Mesendoderm (in vitro differentiated cells): ENCODE measurements around the gene UQCRHL.
"Not testable (repeated sequence)": the region's sequence is repeated elsewhere in the genome, so short reads cannot be mapped to it uniquely, and the experiment has no call there.

Source experiments
- DNase-seq: peaks from one replicate; pipeline ENCODE4 v3.0.0; 2013
- H2AK5ac ChIP-seq: 2 replicates; pipeline ENCODE4 v1.6.1; 2013; ENCODE audit warnings: low read length, inconsistent platforms
- H2BK120ac ChIP-seq: 2 replicates; pipeline ENCODE4 v1.6.1; 2013; ENCODE audit warnings: low read depth, mild to moderate bottlenecking, low read length, moderate library complexity, mixed read lengths
- H2BK15ac ChIP-seq: replicated peaks from 2 replicates; pipeline ENCODE4 v1.6.1; 2013; ENCODE audit warnings: low read depth, mild to moderate bottlenecking, moderate library complexity
- H2BK5ac ChIP-seq: 2 replicates; pipeline ENCODE4 v1.6.1; 2013; ENCODE audit warnings: low read length, inconsistent platforms
- H3K18ac ChIP-seq: 2 replicates; pipeline ENCODE4 v1.6.1; 2013; ENCODE audit warnings: mild to moderate bottlenecking, low read length, mixed read lengths
- H3K23ac ChIP-seq: one replicate; pipeline ENCODE4 v1.6.1; 2013; ENCODE audit warnings: low read length
- H3K27ac ChIP-seq: 2 replicates; pipeline ENCODE4 v1.5.1; 2013; ENCODE audit warnings: low read depth, mild to moderate bottlenecking, inconsistent platforms, low read length, moderate library complexity
- H3K27me3 ChIP-seq: 2 replicates; pipeline ENCODE4 v1.6.1; 2013; ENCODE audit warnings: low read length, control low read depth, mild to moderate bottlenecking, inconsistent platforms; ENCODE audit not compliant: insufficient read depth, poor library complexity
- H3K36me3 ChIP-seq: 2 replicates; pipeline ENCODE4 v1.6.1; 2013; ENCODE audit warnings: low read length, inconsistent platforms; ENCODE audit not compliant: control insufficient read depth, insufficient read depth
- H3K4ac ChIP-seq: one replicate; pipeline ENCODE4 v1.6.1; 2013; ENCODE audit warnings: low read depth, mild to moderate bottlenecking, low read length, moderate library complexity
- H3K4me1 ChIP-seq: 2 replicates; pipeline ENCODE4 v1.6.1; 2013; ENCODE audit warnings: low read depth, low read length, inconsistent platforms; ENCODE audit not compliant: control insufficient read depth
- H3K4me2 ChIP-seq: 2 replicates; pipeline ENCODE4 v1.6.1; 2013; ENCODE audit warnings: low read length
- H3K4me3 ChIP-seq: 2 replicates; pipeline ENCODE4 v1.5.1; 2013; ENCODE audit warnings: mild to moderate bottlenecking, low read length
- H3K56ac ChIP-seq: one replicate; pipeline ENCODE4 v1.6.1; 2013; ENCODE audit warnings: low read length
- H3K79me1 ChIP-seq: 2 replicates; pipeline ENCODE4 v1.6.1; 2013; ENCODE audit warnings: low read length, inconsistent platforms
- H3K79me2 ChIP-seq: 2 replicates; pipeline ENCODE4 v1.6.1; 2013; ENCODE audit warnings: mild to moderate bottlenecking, low read length; ENCODE audit not compliant: control insufficient read depth, insufficient read depth
- H3K9ac ChIP-seq: 2 replicates; pipeline ENCODE4 v1.6.1; 2013; ENCODE audit warnings: low read length, inconsistent platforms
- H4K5ac ChIP-seq: one replicate; pipeline ENCODE4 v1.6.1; 2013; ENCODE audit warnings: low read length
- H4K8ac ChIP-seq: one replicate; pipeline ENCODE4 v1.6.1; 2013; ENCODE audit warnings: low read depth, mild to moderate bottlenecking, control low read depth, low read length, moderate library complexity
- WGBS: extraction: QIAGEN DNeasy Blood & Tissue Kit; methylation state at CpG from one replicate; pipeline ENCODE4 v1.1.7; 2013; ENCODE audit warnings: low lambda C conversion rate, missing lambda C conversion rate; ENCODE audit not compliant: insufficient coverage; ENCODE audit errors: extremely low coverage; 5-methylcytosine and 5-hydroxymethylcytosine counted together

UQCRHL gene

DNA sequence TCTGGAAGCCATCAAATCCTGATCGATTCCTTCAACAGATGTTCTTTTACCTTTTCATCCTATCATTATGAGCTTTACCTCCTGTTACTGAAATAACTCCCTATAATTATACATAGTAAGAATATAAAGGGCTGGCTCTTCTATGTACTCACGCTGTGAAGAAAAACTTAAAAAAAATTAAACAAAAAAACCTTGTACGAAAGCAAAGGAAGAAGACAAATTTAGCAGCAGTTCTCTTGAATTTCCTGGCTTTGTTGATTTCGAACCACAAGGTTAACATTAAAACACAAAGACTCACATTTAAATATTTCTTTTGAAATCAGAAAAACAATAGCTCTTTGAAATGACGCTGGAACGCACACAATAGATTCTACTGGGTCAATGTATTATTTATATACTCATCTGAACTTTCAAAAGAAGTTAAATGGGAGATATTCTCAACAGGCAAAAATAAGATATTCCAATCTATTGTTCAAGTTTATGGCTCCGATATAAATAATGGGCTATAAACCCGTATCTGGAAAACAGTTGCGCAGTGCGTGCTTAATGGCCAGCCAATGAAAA is 26.5 kb upstream of the UQCRHL start:
- Histone ChIP-seq H3K79me2 (no peaks in the 10 kb centered on the region), H2BK5ac (no peak overlapping the region), H2BK15ac (no peak overlapping the region), H4K5ac (no peak overlapping the region), H3K27me3 (no peaks in the 10 kb centered on the region), H3K79me1 (no peaks in the 10 kb centered on the region), H3K4me3 (peak overlapping the region; percentile 90), H2BK120ac (no peak overlapping the region), H3K4me1 (no peaks in the 10 kb centered on the region), H3K4me2 (peak overlapping the region; percentile 85), H2AK5ac (no peak overlapping the region), H3K27ac (peak overlapping the region; percentile 100), H4K8ac (no peak overlapping the region), H3K4ac (peak overlapping the region; percentile 74), H3K56ac (peak overlapping the region; percentile 98), H3K36me3 (no peaks in the 10 kb centered on the region), H3K9ac (peak overlapping the region; percentile 88), H3K18ac (peak overlapping the region; percentile 99), H3K23ac (no peak overlapping the region)
- DNase-seq: no peak
- no CpG with 5 or more reads among the region's 10 CpGs for WGBS

DNA sequence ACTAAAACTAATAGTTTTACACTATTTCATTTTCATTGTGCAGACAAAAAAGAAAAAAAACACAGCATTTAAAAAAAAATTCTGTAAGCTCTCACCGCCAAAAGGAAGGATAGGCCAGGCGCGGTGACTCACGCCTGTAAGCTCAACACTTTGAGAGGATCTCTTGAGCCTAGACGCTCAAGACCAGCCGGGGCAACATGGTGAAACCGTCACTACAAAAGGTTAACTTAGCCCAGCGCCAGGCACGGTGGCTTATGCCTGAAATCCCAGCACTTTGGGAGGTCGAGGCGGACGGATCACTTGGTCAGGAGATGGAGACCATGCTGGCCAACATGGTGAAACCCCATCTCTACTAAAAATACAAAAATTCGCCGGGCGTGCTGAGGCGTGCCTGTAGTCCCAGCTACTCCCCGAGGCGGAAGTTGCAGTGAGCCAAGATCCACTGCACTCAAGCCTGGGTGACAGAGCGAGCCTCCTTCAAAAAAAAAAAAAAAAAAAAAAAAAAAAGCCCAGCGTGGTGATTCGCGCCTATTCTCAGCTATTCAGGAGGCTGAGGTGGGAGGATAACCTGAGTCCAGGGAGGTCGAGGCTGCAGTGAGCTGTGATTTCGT is 25.7 kb upstream of the UQCRHL start:
- DNase-seq: no peak
- no peak overlapping the region for H2BK120ac ChIP-seq
- WGBS: no CpG with 5 or more reads among the region's 24 CpGs
- no peak overlapping the region for H3K18ac ChIP-seq
- no peak overlapping the region for H2BK15ac ChIP-seq
- H3K9ac ChIP-seq: no peak overlapping the region
- no peak overlapping the region for H2AK5ac ChIP-seq
- no peak overlapping the region for H3K23ac ChIP-seq
- no peak overlapping the region for H3K27ac ChIP-seq
- H4K8ac ChIP-seq: no peak overlapping the region
- no peaks in the 10 kb centered on the region for H3K36me3 ChIP-seq
- H3K79me1 ChIP-seq: no peaks in the 10 kb centered on the region
- no peak overlapping the region for H3K4me3 ChIP-seq
- no peaks in the 10 kb centered on the region for H3K4me1 ChIP-seq
- no peaks in the 10 kb centered on the region for H3K79me2 ChIP-seq
- H3K4me2 ChIP-seq: no peak overlapping the region
- H4K5ac ChIP-seq: no peak overlapping the region
- H3K4ac ChIP-seq: no peak overlapping the region
- H3K56ac ChIP-seq: peak overlapping the region; percentile 62
- no peak overlapping the region for H2BK5ac ChIP-seq
- no peaks in the 10 kb centered on the region for H3K27me3 ChIP-seq

DNA sequence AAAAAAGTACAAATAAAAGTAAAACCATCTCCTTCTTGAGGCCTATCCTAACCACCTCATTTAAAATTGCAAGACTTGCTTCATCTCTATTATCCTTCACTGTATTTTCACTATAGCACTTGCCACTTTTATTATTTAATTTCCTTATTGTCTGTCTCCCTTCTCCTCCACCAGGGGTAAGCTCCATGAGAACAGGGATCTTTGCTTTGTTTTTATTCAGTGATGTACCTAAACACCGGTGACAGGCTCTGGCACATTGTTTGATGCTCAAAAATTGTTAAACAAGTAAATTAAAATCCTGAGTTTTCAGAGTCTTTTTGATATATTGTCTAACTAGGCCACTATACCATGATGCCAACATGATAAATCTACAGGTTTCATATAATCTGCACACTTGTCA is 22.8 kb upstream of the UQCRHL start:
- Histone ChIP-seq H3K18ac (no peak overlapping the region), H2BK120ac (no peak overlapping the region), H3K4me1 (no peaks in the 10 kb centered on the region), H2BK15ac (no peak overlapping the region), H4K8ac (no peak overlapping the region), H4K5ac (no peak overlapping the region), H3K79me1 (no peaks in the 10 kb centered on the region), H3K9ac (no peak overlapping the region), H3K4me3 (no peak overlapping the region), H3K36me3 (no peaks in the 10 kb centered on the region), H3K27ac (no peak overlapping the region), H3K56ac (no peak overlapping the region), H3K27me3 (no peaks in the 10 kb centered on the region), H3K23ac (no peak overlapping the region), H3K4me2 (no peak overlapping the region), H2AK5ac (no peak overlapping the region), H2BK5ac (no peak overlapping the region), H3K79me2 (no peaks in the 10 kb centered on the region), H3K4ac (no peak overlapping the region)
- WGBS: no CpG with 5 or more reads among the region's 1 CpG
- DNase-seq: no peak

DNA sequence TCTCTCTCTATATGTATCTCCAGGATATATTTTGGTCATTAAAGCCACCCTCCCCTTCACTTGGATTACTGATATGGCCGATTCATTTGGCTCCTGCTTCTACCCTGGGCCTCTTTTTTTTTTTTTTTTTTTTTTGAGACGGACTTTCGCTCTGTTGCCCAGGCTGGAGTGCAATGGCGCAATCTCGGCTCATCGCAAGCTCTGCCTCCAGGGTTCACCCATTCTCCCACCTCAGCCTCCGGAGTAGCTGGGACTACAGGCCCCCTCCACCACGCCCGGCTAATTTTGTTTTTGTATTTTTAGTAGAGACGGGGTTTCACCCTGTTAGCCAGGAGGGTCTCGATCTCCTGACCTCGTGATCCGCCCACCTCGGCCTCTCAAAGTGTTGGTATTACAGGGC is 21.5 kb upstream of the UQCRHL start:
- not testable (repeated sequence) for H3K27me3 ChIP-seq, H2BK120ac ChIP-seq, H4K8ac ChIP-seq, H3K4me2 ChIP-seq, H3K23ac ChIP-seq, H2BK5ac ChIP-seq, H3K79me2 ChIP-seq, H4K5ac ChIP-seq, H3K27ac ChIP-seq, H3K4ac ChIP-seq, H3K56ac ChIP-seq, H2BK15ac ChIP-seq, H3K9ac ChIP-seq, H3K4me1 ChIP-seq, H2AK5ac ChIP-seq, H3K36me3 ChIP-seq, H3K4me3 ChIP-seq, H3K79me1 ChIP-seq, H3K18ac ChIP-seq, DNase-seq
- WGBS: no CpG with 5 or more reads among the region's 14 CpGs

DNA sequence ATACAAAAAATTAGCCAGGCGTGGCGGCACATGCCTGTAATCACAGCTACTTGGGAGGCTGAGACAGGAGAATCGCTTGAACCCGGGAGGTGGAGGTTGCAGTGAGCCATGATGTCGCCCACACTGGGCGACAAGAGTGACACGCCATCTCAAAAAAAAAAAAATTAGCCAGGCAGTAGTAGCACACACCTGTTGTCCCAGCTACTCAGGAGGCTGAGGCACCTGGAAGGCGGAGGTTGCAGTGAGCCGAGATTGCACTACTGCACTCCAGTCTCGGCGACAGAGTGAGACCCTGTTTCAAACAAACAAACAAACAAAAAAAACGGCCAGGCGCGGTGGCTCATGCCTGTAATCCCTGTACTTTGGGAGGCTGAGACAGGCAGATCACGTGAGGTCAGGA is 20.1 kb upstream of the UQCRHL start:
- not testable (repeated sequence) for H3K4ac ChIP-seq, H3K9ac ChIP-seq, H4K5ac ChIP-seq, H3K4me2 ChIP-seq, H3K56ac ChIP-seq, H3K23ac ChIP-seq, H3K18ac ChIP-seq, H2AK5ac ChIP-seq, H3K4me1 ChIP-seq, H3K4me3 ChIP-seq, H3K79me2 ChIP-seq, DNase-seq, H2BK5ac ChIP-seq, H3K79me1 ChIP-seq, H4K8ac ChIP-seq, H3K27ac ChIP-seq, H3K36me3 ChIP-seq, H2BK15ac ChIP-seq, H2BK120ac ChIP-seq, H3K27me3 ChIP-seq
- WGBS: no CpG with 5 or more reads among the region's 15 CpGs
